Suprapubic skin (tissue), 4 donors: ENCODE data around the gene DEDD2.

Experiments
- CTCF ChIP-seq, 2 donors: fragments of 200-600 bp in 1 of 2; fragments of 450-650 bp in 1 of 2; sonication (generic) in 1 of 2; IDR thresholded peaks; one replicate each; pipeline ENCODE4 v1.5.1; 2016 to 2019; ENCODE audit warnings: antibody characterized with exemption in 2 of 2, mild to moderate bottlenecking in 1 of 2, moderate library complexity in 1 of 2
- POLR2A ChIP-seq, 2 donors: fragments of 450-650 bp; IDR thresholded peaks; one replicate each; pipeline ENCODE4 v1.6.1; 2017; ENCODE audit warnings: antibody characterized with exemption in 2 of 2, mild to moderate bottlenecking in 2 of 2, moderate library complexity in 2 of 2
- POLR2AphosphoS5 ChIP-seq, 3 donors: sonication (generic); formaldehyde crosslinking; IDR thresholded peaks; one replicate each; pipeline ENCODE4 v1.6.1; 2017; ENCODE audit warnings: antibody characterized with exemption in 3 of 3

- TF ChIP-seq CTCF (IDR thresholded peaks at IDR 0.05) (no peak), POLR2A (IDR thresholded peaks at IDR 0.05) (no peak), POLR2AphosphoS5 (IDR thresholded peaks at IDR 0.05) (no peak)
These were observed 11.2 kb upstream of the DEDD2 start for GRCh38 chr19:42228641-42229040.
